Lower leg skin (tissue), 3 donors: ENCODE results near the gene IL10RA.

Experiments used
- CTCF ChIP-seq, 3 donors: fragments of 450-650 bp; IDR thresholded peaks; one replicate each; pipeline ENCODE4 v1.5.1; 2016; ENCODE audit warnings: antibody characterized with exemption in 3 of 3, mild to moderate bottlenecking in 3 of 3, moderate library complexity in 2 of 3
- POLR2A ChIP-seq, 2 donors: fragments of 450-650 bp; IDR thresholded peaks; one replicate each; pipeline ENCODE4 v1.6.1; 2016 to 2017; ENCODE audit warnings: antibody characterized with exemption in 2 of 2, mild to moderate bottlenecking in 1 of 2, moderate library complexity in 1 of 2

- no peak for TF ChIP-seq CTCF (IDR thresholded peaks at IDR 0.05)
- TF ChIP-seq POLR2A (IDR thresholded peaks at IDR 0.05) = no peak
These were observed 6.5 kb upstream of the IL10RA start for GRCh38 chr11:117979481-117980211.
